Measurements from ENCODE around the gene CROCC2. TPM values are rescaled to one million over a fixed set of nuclear protein-coding genes. Genes with fewer than 3 reads are reported as not detected.
A peak's percentile ranks its signal among the peaks of the same experiment; 100 is the strongest.

The CROCC2 gene
- total RNA-seq: 0.12 TPM

GRCh38 chr2:240906141-240906910 lies at the start of gene CROCC2:
CROCC2 (plus strand) TSS chr2:240906336; CDS start chr2:240906514, 178 bp downstream.
- ATAC-seq: peak; percentile 59

- no peak for ATAC-seq
Observed at GRCh38 chr2:240857039-240858008, 48.8 kb upstream of the CROCC2 start.

- no peak for ATAC-seq
Observed at GRCh38 chr2:240858321-240858720, 47.8 kb upstream of the CROCC2 start.

GRCh38 chr2:240858871-240859270 lies 47.3 kb upstream of the CROCC2 start:
- ATAC-seq: no peak

- no peak for ATAC-seq
Observed at GRCh38 chr2:240861547-240861946, 44.6 kb upstream of the CROCC2 start.

GRCh38 chr2:240864475-240864874 lies 41.7 kb upstream of the CROCC2 start:
- no peak for ATAC-seq

GRCh38 chr2:240865391-240865790 lies 40.7 kb upstream of the CROCC2 start:
- no peak for ATAC-seq

- no peak for ATAC-seq
Observed at GRCh38 chr2:240868286-240869108, 37.6 kb upstream of the CROCC2 start, which contains the start of gene AGXT. AGXT (plus strand) TSS chr2:240868824; CDS start chr2:240868866, 42 bp downstream.

GRCh38 chr2:240869109-240869955 lies 36.8 kb upstream of the CROCC2 start:
- no peak for ATAC-seq

GRCh38 chr2:240869956-240870875 lies 35.9 kb upstream of the CROCC2 start:
- ATAC-seq: no peak

- no peak for ATAC-seq
Observed at GRCh38 chr2:240871071-240871958, 34.8 kb upstream of the CROCC2 start.

- ATAC-seq: no peak
Observed at GRCh38 chr2:240872317-240873097, 33.6 kb upstream of the CROCC2 start.

- no peak for ATAC-seq
Observed at GRCh38 chr2:240873098-240873788, 32.9 kb upstream of the CROCC2 start.

GRCh38 chr2:240873805-240874714 lies 32.1 kb upstream of the CROCC2 start:
- no peak for ATAC-seq

- ATAC-seq: no peak
Observed at GRCh38 chr2:240874715-240875227, 31.4 kb upstream of the CROCC2 start.
